Smooth muscle cell of the umbilical artery (primary cell): ENCODE results near the gene TICAM1. TPM values are rescaled to one million over a fixed set of nuclear protein-coding genes. Genes with fewer than 3 reads are reported as not detected.

Experiments used
- total RNA-seq: library from RNA; depleted of rRNA; stranded (reverse); fragments of >200 nt; gene quantifications from 2 replicates; pipeline ENCODE4 v1.2.3, GENCODE V29; 2014

TICAM1 gene
- total RNA-seq, result 2.7 and 7.7 TPM in 2 replicates

DNA sequence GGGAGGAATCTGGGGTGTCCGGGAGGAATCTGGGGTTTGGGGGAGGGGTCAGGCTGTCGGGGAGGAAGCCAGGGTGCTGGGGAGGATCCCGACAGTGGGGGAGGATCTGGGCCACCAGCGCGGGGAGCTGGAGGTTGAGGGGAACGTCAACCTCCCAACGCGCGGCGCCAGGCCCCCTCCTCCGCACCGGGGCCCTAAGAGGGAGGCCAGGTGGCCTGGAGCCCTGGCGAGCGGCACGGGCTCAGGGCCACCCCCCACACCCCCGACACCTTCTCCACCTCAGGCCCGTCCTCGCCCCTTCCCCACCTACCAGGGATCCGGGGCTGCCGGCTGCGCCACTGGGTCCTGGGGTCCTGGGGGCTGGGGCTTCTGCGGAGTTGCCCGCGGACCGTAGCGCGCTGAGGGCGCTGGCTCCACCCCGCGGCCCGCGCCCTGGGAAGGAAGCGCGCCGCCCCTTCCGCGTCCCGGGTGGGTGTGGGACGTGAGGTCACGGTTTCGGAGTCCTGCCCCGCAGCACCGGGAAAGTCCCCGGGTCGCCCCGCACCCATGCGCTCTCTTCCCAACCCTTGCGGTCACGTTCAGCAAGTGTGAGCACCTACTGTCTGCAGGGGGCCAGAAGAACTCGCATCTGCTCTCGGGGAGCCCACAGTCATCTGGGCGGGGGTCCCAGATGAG, at the start of gene TICAM1:
TSS of gene TICAM1 (minus strand) at position 409 of the 675 bp plus-strand sequence. CDS start 13,335 bp downstream, outside the sequence.

GRCh38 chr19:4867534-4868285, 36.2 kb upstream of the TICAM1 start, which contains the start of gene PLIN3:
TSS of gene PLIN3 (minus strand) at chr19:4867667. CDS start at chr19:4861394, 6,273 bp downstream.

DNA sequence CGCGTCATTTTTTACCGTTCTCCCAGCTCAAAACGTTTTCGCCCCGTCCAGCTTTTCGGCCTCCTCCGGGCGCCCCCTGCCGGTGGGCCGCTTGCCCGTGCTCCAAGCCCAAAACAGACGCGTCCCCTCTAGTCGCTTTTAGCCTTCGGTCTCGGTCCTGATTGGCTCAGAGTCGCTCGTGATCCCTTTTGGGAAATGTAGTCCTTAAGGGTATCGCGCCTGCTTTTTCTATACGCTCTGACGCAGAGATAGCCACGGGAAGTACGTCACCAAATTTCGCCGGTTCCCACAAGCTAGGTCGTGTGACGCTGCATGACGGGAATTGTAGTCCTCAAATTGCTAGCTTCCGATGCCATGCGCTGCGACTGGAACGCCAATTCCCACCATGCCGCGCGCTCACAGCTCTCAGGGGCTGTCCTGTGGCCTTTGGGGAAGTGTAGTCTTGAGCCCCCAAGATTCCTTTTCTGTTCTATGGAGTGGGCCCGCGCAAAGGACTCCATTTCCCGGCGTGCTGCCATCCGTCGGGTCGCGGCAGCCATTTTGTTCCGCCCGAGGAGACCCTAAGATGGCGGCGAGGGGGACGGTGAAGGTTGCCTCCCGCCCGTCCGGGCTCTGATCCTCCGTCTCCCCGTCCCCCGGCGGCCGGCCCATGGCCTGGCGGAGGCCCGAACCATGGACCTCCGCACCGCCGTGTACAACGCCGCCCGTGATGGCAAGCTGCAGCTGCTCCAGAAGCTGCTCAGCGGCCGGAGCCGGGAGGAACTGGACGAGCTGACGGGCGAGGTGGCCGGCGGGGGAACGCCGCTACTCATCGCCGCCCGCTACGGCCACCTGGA, 40.1 kb downstream of the TICAM1 start, which contains the start of gene FEM1A:
TSS of gene FEM1A (plus strand) at position 552 of the 836 bp plus-strand sequence. CDS start at position 673, 121 bp downstream.

Other genes with a start within 250 kb of the TICAM1 start
- 1.5 and 5.6 TPM in 2 replicates for gene TNFAIP8L1, start 192.2 kb downstream of the TICAM1 start, total RNA-seq
- 282 and 364 TPM in 2 replicates for gene MYDGF, start 161.4 kb downstream of the TICAM1 start, total RNA-seq
- gene DPP9, start 107.9 kb downstream of the TICAM1 start, total RNA-seq, result 20.8 and 71.0 TPM in 2 replicates
- gene FEM1A, start 40.0 kb downstream of the TICAM1 start, total RNA-seq, result 7.4 and 10.7 TPM in 2 replicates
- gene PLIN3, start 36.0 kb upstream of the TICAM1 start, total RNA-seq, result 276 and 443 TPM in 2 replicates
- gene ARRDC5, start 71.2 kb upstream of the TICAM1 start, total RNA-seq, result not detected in 2 replicates
- gene UHRF1, start 77.8 kb upstream of the TICAM1 start, total RNA-seq, result 8.3 and 46.6 TPM in 2 replicates
- 24.6 and 35.9 TPM in 2 replicates for gene KDM4B, start 137.4 kb upstream of the TICAM1 start, total RNA-seq